HCT116 (cell line): Measurements from ENCODE around the gene CASK. TPM values are rescaled to one million over a fixed set of nuclear protein-coding genes. Genes with fewer than 3 reads are reported as not detected.
A peak's percentile ranks its signal among the peaks of the same experiment; 100 is the strongest.

ENCODE experiments used
- ATAC-seq: fragments of 200-7000 bp; cut with Tn5 transposase; 2 replicates; pipeline ENCODE4 v1.9.1; 2020; ENCODE audit warnings: mild to moderate bottlenecking, moderate library complexity
- BruUV-seq: library from RNA; stranded (reverse); fragments of 400-500 nt; replicated peaks from 2 replicates; lab custom pipeline; 2021; lab: Mats Ljungman, UMichigan
- CTCF ChIA-PET: fragments of 300-600 bp; sonication (Branson Sonifier 250); formaldehyde crosslinking; loops from one replicate; lab custom pipeline; 2021; ENCODE audit warnings: antibody characterized with exemption; lab: Charles Lee
- POLR2A ChIA-PET: fragments of 300-600, 350-600 bp; sonication (Branson Sonifier 250); formaldehyde crosslinking; loops from one replicate; lab custom pipeline; 2021; ENCODE audit warnings: antibody characterized with exemption; lab: Charles Lee
- RAD21 ChIA-PET, 2 experiments: fragments of 300-600 bp; sonication (Branson Sonifier 250); formaldehyde crosslinking; loops; one replicate each; lab custom pipeline; 2023; ENCODE audit warnings: low total read pairs in 2 of 2; ENCODE audit not compliant: uncharacterized antibody in 2 of 2, unreplicated experiment in 2 of 2, low non-redundant PET in 1 of 2; lab: Charles Lee
- DNase-seq: peaks from one replicate; pipeline ENCODE4 v3.0.0-alpha.2; 2010; ENCODE audit warnings: low read depth, low spot score
- H2AFZ ChIP-seq: fragments of 200-600 bp; shearing (Covaris generic), sonication (generic); 2 replicates; pipeline ENCODE4 v1.6.1; 2017; ENCODE audit warnings: low read depth, mixed run types, mixed read lengths, antibody characterized with exemption, low read length; ENCODE audit not compliant: poor library complexity, severe bottlenecking
- H3K27ac ChIP-seq: 2 replicates; pipeline ENCODE4 v1.5.1; 2012; ENCODE audit warnings: low read depth, low read length
- H3K27me3 ChIP-seq: fragments of 200-600 bp; sonication (generic); 2 replicates; pipeline ENCODE4 v1.6.1; 2016; ENCODE audit warnings: mixed run types, low read length, mixed read lengths; ENCODE audit not compliant: insufficient read depth
- H3K36me3 ChIP-seq, 2 experiments: fragments of 200-500 bp in 1 of 2; fragments of 200-600 bp in 1 of 2; sonication (Bioruptor generic) in 1 of 2; sonication (generic) in 1 of 2; 2 replicates each; pipeline versions ENCODE4 v1.5.1 to v1.6.1; 2014 to 2016; ENCODE audit warnings: low read length in 2 of 2, inconsistent platforms in 1 of 2, mixed read lengths in 1 of 2, mixed run types in 1 of 2; ENCODE audit not compliant: insufficient read depth in 2 of 2, control insufficient read depth in 1 of 2
- H3K4me1 ChIP-seq, 2 experiments: fragments of 200-600 bp in 1 of 2; sonication (generic) in 1 of 2; 2 replicates each; pipeline versions ENCODE4 v1.5.1 to v1.6.1; 2012 to 2017; ENCODE audit warnings: low read length in 2 of 2, inconsistent platforms in 1 of 2, mild to moderate bottlenecking in 1 of 2, mixed read lengths in 1 of 2, mixed run types in 1 of 2, moderate library complexity in 1 of 2; ENCODE audit not compliant: insufficient read depth in 2 of 2, control insufficient read depth in 1 of 2
- H3K4me2 ChIP-seq: fragments of 200-600 bp; sonication (generic); 2 replicates; pipeline ENCODE4 v1.6.1; 2017; ENCODE audit warnings: mixed run types, low read length, mixed read lengths
- H3K4me3 ChIP-seq, 2 experiments: fragments of 200-600 bp in 1 of 2; sonication (generic) in 1 of 2; replicated peaks in 1 of 2; 2 replicates each; pipeline ENCODE4 v1.5.1; 2011 to 2016; ENCODE audit warnings: low read length in 2 of 2, control low read depth in 1 of 2, low read depth in 1 of 2, mild to moderate bottlenecking in 1 of 2, mixed read lengths in 1 of 2, mixed run types in 1 of 2
- H3K79me2 ChIP-seq: fragments of 200-600 bp; sonication (generic); 2 replicates; pipeline ENCODE4 v1.6.1; 2017; ENCODE audit warnings: mild to moderate bottlenecking, mixed run types, low read length, moderate library complexity, mixed read lengths; ENCODE audit not compliant: insufficient read depth
- H3K9ac ChIP-seq: fragments of 200-600 bp; sonication (generic); 2 replicates; pipeline ENCODE4 v1.6.1; 2016; ENCODE audit warnings: low read length, mixed read lengths
- H3K9me2 ChIP-seq: fragments of 200-600 bp; sonication (generic), shearing (Covaris generic); 2 replicates; pipeline ENCODE4 v1.6.1; 2017; ENCODE audit warnings: mixed run types, mild to moderate bottlenecking, moderate library complexity; ENCODE audit not compliant: insufficient read depth
- H3K9me3 ChIP-seq, 2 experiments: fragments of 200-500 bp in 1 of 2; fragments of 200-600 bp in 1 of 2; sonication (Bioruptor generic) in 1 of 2; sonication (generic) in 1 of 2; 2 replicates each; pipeline ENCODE4 v1.6.1; 2014 to 2017; ENCODE audit warnings: low read length in 2 of 2, mixed read lengths in 2 of 2, inconsistent platforms in 1 of 2, low read depth in 1 of 2, mild to moderate bottlenecking in 1 of 2, mixed run types in 1 of 2, moderate library complexity in 1 of 2; ENCODE audit not compliant: control insufficient read depth in 1 of 2, insufficient read depth in 1 of 2
- H4K20me1 ChIP-seq: fragments of 200-600 bp; sonication (generic), shearing (Covaris generic); 2 replicates; pipeline ENCODE4 v1.6.1; 2017; ENCODE audit warnings: mixed run types, mild to moderate bottlenecking, moderate library complexity; ENCODE audit not compliant: insufficient read depth
- ELF1 ChIP-seq: IDR thresholded peaks from 2 replicates; pipeline ENCODE4 v1.6.1; 2012; ENCODE audit warnings: low read depth, borderline replicate concordance
- EZH2 ChIP-seq: fragments of 200-600 bp; sonication (generic); IDR thresholded peaks from 2 replicates; pipeline ENCODE4 v1.6.1; 2017; ENCODE audit warnings: antibody characterized with exemption, mixed run types
- FOSL1 ChIP-seq: IDR thresholded peaks from 2 replicates; pipeline ENCODE4 v1.6.1; 2012; ENCODE audit warnings: low read depth
- JUND ChIP-seq: IDR thresholded peaks from 2 replicates; pipeline ENCODE4 v1.6.1; 2012
- RAD21 ChIP-seq: IDR thresholded peaks from 2 replicates; pipeline ENCODE4 v1.6.1; 2012; ENCODE audit warnings: low read depth, mild to moderate bottlenecking
- SP1 ChIP-seq: IDR thresholded peaks from 2 replicates; pipeline ENCODE4 v1.6.1; 2012; ENCODE audit warnings: low read depth
- TCF7L2 ChIP-seq: IDR thresholded peaks from 2 replicates; pipeline ENCODE4 v1.7.0; 2011; ENCODE audit warnings: borderline replicate concordance, inconsistent platforms; ENCODE audit not compliant: insufficient read depth, insufficient read length; ENCODE audit errors: extremely low read depth
- YY1 ChIP-seq: IDR thresholded peaks from 2 replicates; pipeline ENCODE4 v1.6.1; 2011; ENCODE audit warnings: low read length, low read depth, moderate library complexity, mild to moderate bottlenecking; ENCODE audit not compliant: insufficient replicate concordance; ENCODE audit errors: extremely low read depth
- ZFX ChIP-seq: fragments of 450-650 bp; IDR thresholded peaks from 2 replicates; pipeline ENCODE4 v1.6.1; 2017
- ZNF274 ChIP-seq: fragments of 200-500 bp; sonication (Bioruptor generic); IDR thresholded peaks from 2 replicates; pipeline ENCODE4 v1.6.1; 2014; ENCODE audit warnings: mild to moderate bottlenecking, low read depth, low read length, inconsistent platforms
- intact Hi-C: fragments of 100-400 bp; cut with micrococcal nuclease; formaldehyde crosslinking; loops from 2 replicates; pipeline ENCODE4 v1.10.0; 2022
- total RNA-seq: library from RNA; stranded (reverse); gene quantifications from one replicate; pipeline ENCODE4 v1.2.1, GENCODE V29; 2021; ENCODE audit not compliant: unreplicated experiment
- TF ChIP-seq, protein P1 (sequence below): IDR thresholded peaks from 2 replicates; pipeline ENCODE4 v1.6.1; 2011; ENCODE audit warnings: mild to moderate bottlenecking, low read length, moderate library complexity; ENCODE audit not compliant: insufficient replicate concordance; ENCODE audit errors: extremely low read depth
- TF ChIP-seq, protein P2 (sequence below), 3 experiments: fragments of 200-600 bp in 1 of 3; sonication (generic) in 1 of 3; IDR thresholded peaks in 2 of 3; conservative IDR thresholded peaks in 1 of 3; 2 replicates each; pipeline ENCODE4 v1.5.1; 2012 to 2017; ENCODE audit warnings: low read depth in 2 of 3, low read length in 2 of 3, antibody characterized with exemption in 1 of 3, borderline replicate concordance in 1 of 3, control low read depth in 1 of 3, mild to moderate bottlenecking in 1 of 3, mixed read lengths in 1 of 3, mixed run types in 1 of 3, moderate library complexity in 1 of 3; ENCODE audit not compliant: insufficient read depth in 1 of 3
- TF ChIP-seq, protein P3 (sequence below): IDR thresholded peaks from 2 replicates; pipeline ENCODE4 v1.6.1; 2012

The CASK gene
- total RNA-seq, 1 experiment from 2014 or later: 39.0 TPM

DNA sequence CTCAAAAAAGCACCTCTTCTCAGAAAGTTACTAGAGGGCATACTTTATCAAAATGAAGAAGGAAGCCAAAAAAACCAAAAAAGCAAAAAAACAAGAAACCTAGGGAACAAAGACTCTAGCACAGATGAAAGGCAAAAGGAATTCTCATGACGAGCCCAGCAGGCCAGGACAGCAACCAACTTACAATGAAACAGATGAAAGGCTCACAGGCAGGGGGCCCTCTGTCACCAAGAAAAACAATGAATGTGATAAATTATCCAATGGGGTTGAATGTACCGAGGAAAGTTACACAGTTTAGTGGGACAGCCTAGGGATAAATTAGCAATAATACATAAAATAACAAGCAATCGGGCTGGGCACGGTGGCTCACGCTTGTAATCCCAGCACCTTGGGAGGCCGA, 120.4 kb downstream of the CASK start:
- peak; percentile 25; the same call in 1 of the 2 replicates for TF ChIP-seq RAD21
- TF ChIP-seq ZNF274: no peak
- Histone ChIP-seq H2AFZ (no peak overlapping the region), H3K27me3 (no peaks in the 10 kb centered on the region), H3K4me2 (no peak overlapping the region), H3K79me2 (no peaks in the 10 kb centered on the region), H3K9me3 (no peaks in the 10 kb centered on the region), H4K20me1 (no peaks in the 10 kb centered on the region), H3K4me3 (no peak overlapping the region), H3K36me3 (no peaks in the 10 kb centered on the region), H3K9me2 (no peaks in the 10 kb centered on the region), H3K4me1 (no peaks in the 10 kb centered on the region), H3K9ac (no peak overlapping the region), H3K27ac (no peak overlapping the region)
- ATAC-seq (no peak), DNase-seq (no peak)
- ChIA-PET POLR2A (no interaction called here), RAD21 (no interaction called here), CTCF (no interaction called here)
- intact Hi-C loops: no loop called here
- BruUV-seq: no TSS peak

DNA sequence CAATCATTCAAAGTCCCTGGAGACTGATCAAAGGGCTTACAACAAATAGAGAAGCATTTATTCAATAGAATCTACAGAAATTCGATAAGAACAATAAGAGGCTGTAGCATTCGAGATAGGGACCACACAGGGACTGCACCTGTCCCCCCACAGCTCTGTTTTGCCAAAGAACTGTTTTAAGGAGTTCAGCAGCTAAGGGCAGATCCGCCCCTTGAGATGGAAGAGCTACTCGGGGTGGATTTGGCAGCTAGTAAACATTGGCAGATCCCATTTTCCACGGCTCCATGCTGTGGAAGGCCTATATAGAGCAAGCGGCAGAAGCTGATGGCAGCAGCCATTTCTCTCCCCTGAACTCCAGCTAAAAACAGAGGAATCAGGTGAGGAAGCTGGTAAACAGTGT, 123.7 kb downstream of the CASK start:
- intact Hi-C loops: loop anchor here (5.0 to 10.0 kb wide), 2 partner anchors 878 to 1755 kb away; no protein-coding TSS in a partner anchor
- Histone ChIP-seq H3K27me3 (no peaks in the 10 kb centered on the region), H3K79me2 (no peaks in the 10 kb centered on the region; the same call in 1 of the 2 replicates), H3K36me3 (no peaks in the 10 kb centered on the region), H3K4me1 (no peaks in the 10 kb centered on the region), H2AFZ (no peak overlapping the region), H3K9me3 (no peaks in the 10 kb centered on the region), H3K9me2 (no peaks in the 10 kb centered on the region), H3K4me3 (no peak overlapping the region)
- POLR2A ChIA-PET: no interaction called here
- no peak for DNase-seq
- BruUV-seq: no TSS peak
- RAD21 ChIA-PET: no interaction called here
- ATAC-seq: no peak
- no peak for TF ChIP-seq ZFX
- TF ChIP-seq, protein P1, sequence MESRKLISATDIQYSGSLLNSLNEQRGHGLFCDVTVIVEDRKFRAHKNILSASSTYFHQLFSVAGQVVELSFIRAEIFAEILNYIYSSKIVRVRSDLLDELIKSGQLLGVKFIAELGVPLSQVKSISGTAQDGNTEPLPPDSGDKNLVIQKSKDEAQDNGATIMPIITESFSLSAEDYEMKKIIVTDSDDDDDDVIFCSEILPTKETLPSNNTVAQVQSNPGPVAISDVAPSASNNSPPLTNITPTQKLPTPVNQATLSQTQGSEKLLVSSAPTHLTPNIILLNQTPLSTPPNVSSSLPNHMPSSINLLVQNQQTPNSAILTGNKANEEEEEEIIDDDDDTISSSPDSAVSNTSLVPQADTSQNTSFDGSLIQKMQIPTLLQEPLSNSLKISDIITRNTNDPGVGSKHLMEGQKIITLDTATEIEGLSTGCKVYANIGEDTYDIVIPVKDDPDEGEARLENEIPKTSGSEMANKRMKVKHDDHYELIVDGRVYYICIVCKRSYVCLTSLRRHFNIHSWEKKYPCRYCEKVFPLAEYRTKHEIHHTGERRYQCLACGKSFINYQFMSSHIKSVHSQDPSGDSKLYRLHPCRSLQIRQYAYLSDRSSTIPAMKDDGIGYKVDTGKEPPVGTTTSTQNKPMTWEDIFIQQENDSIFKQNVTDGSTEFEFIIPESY: no peak
- TF ChIP-seq FOSL1: no peak
- TF ChIP-seq JUND: no peak
- no peak for TF ChIP-seq TCF7L2
- TF ChIP-seq EZH2: no peak
- TF ChIP-seq YY1: no peak
- TF ChIP-seq, protein P2, sequence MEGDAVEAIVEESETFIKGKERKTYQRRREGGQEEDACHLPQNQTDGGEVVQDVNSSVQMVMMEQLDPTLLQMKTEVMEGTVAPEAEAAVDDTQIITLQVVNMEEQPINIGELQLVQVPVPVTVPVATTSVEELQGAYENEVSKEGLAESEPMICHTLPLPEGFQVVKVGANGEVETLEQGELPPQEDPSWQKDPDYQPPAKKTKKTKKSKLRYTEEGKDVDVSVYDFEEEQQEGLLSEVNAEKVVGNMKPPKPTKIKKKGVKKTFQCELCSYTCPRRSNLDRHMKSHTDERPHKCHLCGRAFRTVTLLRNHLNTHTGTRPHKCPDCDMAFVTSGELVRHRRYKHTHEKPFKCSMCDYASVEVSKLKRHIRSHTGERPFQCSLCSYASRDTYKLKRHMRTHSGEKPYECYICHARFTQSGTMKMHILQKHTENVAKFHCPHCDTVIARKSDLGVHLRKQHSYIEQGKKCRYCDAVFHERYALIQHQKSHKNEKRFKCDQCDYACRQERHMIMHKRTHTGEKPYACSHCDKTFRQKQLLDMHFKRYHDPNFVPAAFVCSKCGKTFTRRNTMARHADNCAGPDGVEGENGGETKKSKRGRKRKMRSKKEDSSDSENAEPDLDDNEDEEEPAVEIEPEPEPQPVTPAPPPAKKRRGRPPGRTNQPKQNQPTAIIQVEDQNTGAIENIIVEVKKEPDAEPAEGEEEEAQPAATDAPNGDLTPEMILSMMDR (IDR thresholded peaks at IDR 0.05 in 2 of 3, conservative IDR thresholded peaks at IDR 0.05 in 1 of 3; ENCODE audit: borderline replicate concordance in 1 of 3, insufficient read depth in 1 of 3, low read depth in 2 of 3, low read length in 2 of 3): no peak
- TF ChIP-seq SP1: no peak
- TF ChIP-seq, protein P3, sequence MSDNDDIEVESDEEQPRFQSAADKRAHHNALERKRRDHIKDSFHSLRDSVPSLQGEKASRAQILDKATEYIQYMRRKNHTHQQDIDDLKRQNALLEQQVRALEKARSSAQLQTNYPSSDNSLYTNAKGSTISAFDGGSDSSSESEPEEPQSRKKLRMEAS: no peak
- TF ChIP-seq RAD21: no peak
- TF ChIP-seq ELF1: no peak
- no peak for TF ChIP-seq ZNF274
- TF ChIP-seq, all 23 proteins: peak for 0
- Histone ChIP-seq H3K4me2 (no peak overlapping the region), H3K9ac (no peak overlapping the region), H4K20me1 (no peaks in the 10 kb centered on the region), H3K27ac (no peak overlapping the region)
- CTCF ChIA-PET: no interaction called here
